CD4-positive, CD25-positive, alpha-beta regulatory T cell (primary cell): Measurements from ENCODE around the gene FRMD4B. TPM values are rescaled to one million over a fixed set of nuclear protein-coding genes. Genes with fewer than 3 reads are reported as not detected.
"Not testable (repeated sequence)": the region's sequence is repeated elsewhere in the genome, so short reads cannot be mapped to it uniquely, and the experiment has no call there.

Experiments used
- ATAC-seq, 2 donors: fragments of 150-1000 bp; cut with Tn5 transposase; one replicate each; pipeline ENCODE4 v1.10.0; 2021; ENCODE audit warnings: low read depth in 2 of 2, moderate number of reproducible peaks in 2 of 2, moderate library complexity in 1 of 2
- DNase-seq, 3 donors: peaks; one replicate each; pipeline versions ENCODE4 v3.0.0 to v3.0.0-alpha.2; 2012 to 2022; ENCODE audit warnings: mixed read lengths in 1 of 3
- H3K27ac ChIP-seq: one replicate; pipeline ENCODE4 v1.7.0; 2013; ENCODE audit warnings: mild to moderate bottlenecking, low read length; ENCODE audit not compliant: insufficient read depth, poor library complexity, severe bottlenecking
- H3K27me3 ChIP-seq: one replicate; pipeline ENCODE4 v1.7.0; 2013; ENCODE audit warnings: low read length; ENCODE audit not compliant: control insufficient read depth, insufficient read depth
- H3K36me3 ChIP-seq: one replicate; pipeline ENCODE4 v1.7.0; 2013; ENCODE audit warnings: mild to moderate bottlenecking, low read length, moderate library complexity; ENCODE audit not compliant: control insufficient read depth, insufficient read depth
- H3K4me1 ChIP-seq: 2 replicates; pipeline ENCODE4 v1.7.0; 2013; ENCODE audit warnings: mild to moderate bottlenecking, low read length; ENCODE audit not compliant: insufficient read depth, control insufficient read depth, poor library complexity, severe bottlenecking
- H3K4me3 ChIP-seq: one replicate; pipeline ENCODE4 v1.7.0; 2013; ENCODE audit warnings: low read depth, mild to moderate bottlenecking, low read length, moderate library complexity
- H3K9me3 ChIP-seq, 2 experiments: 1 replicate in 1 of 2; 2 replicates in 1 of 2; pipeline ENCODE4 v1.7.0; 2013; ENCODE audit warnings: low read length in 2 of 2, mild to moderate bottlenecking in 1 of 2, moderate library complexity in 1 of 2; ENCODE audit not compliant: control insufficient read depth in 2 of 2
- H3K27ac Mint-ChIP-seq, 3 donors: one replicate each; pipeline ENCODE4 v1.8.0; 2020 to 2022; ENCODE audit warnings: mild to moderate bottlenecking in 3 of 3, mixed read lengths in 3 of 3, moderate library complexity in 2 of 3
- H3K27me3 Mint-ChIP-seq: one replicate; pipeline ENCODE4 v1.8.0; 2022; ENCODE audit warnings: mild to moderate bottlenecking, mixed read lengths
- H3K36me3 Mint-ChIP-seq: one replicate; pipeline ENCODE4 v1.8.0; 2020; ENCODE audit warnings: mixed read lengths
- H3K4me1 Mint-ChIP-seq, 4 donors: one replicate each; pipeline ENCODE4 v1.8.0; 2020 to 2022; ENCODE audit warnings: mixed read lengths in 4 of 4, mild to moderate bottlenecking in 1 of 4
- H3K4me3 Mint-ChIP-seq, 4 donors: one replicate each; pipeline ENCODE4 v1.8.0; 2020 to 2022; ENCODE audit warnings: mild to moderate bottlenecking in 4 of 4, mixed read lengths in 4 of 4, moderate library complexity in 3 of 4
- H3K9me3 Mint-ChIP-seq, 7 donors: one replicate each; pipeline ENCODE4 v1.8.0; 2020 to 2022; ENCODE audit warnings: mixed read lengths in 7 of 7, mild to moderate bottlenecking in 3 of 7, moderate library complexity in 2 of 7
- polyA plus RNA-seq, 4 donors: library from polyadenylated mRNA; unstranded; fragments of 300-500 nt; fragmentation: Illumina TruSeq; gene quantifications; one replicate each; pipeline ENCODE4 v1.2.3, GENCODE V29; 2021
- total RNA-seq: library from RNA; stranded (reverse); gene quantifications from one replicate; pipeline ENCODE4 v1.2.3, GENCODE V29; 2022

The FRMD4B gene
- total and polyA plus RNA-seq, 5 donors from 2014 or later, result 8.6 to 54.7 (median 9.8) TPM

GRCh38 chr3:69260843-69261405, 125.0 kb downstream of the FRMD4B start:
- not testable (repeated sequence) for H3K9me3 ChIP-seq, H3K36me3 ChIP-seq, ATAC-seq, DNase-seq, H3K27me3 Mint-ChIP-seq, H3K4me1 Mint-ChIP-seq, H3K4me1 ChIP-seq, H3K36me3 Mint-ChIP-seq, H3K27ac ChIP-seq, H3K27me3 ChIP-seq, H3K9me3 Mint-ChIP-seq, H3K4me3 Mint-ChIP-seq, H3K27ac Mint-ChIP-seq, H3K4me3 ChIP-seq

- H3K36me3 ChIP-seq, result no peaks in the 10 kb centered on the region
- H3K4me1 ChIP-seq, result no peaks in the 10 kb centered on the region
- H3K4me3 ChIP-seq, result no peak overlapping the region
- H3K4me1 Mint-ChIP-seq, result no peaks in the 10 kb centered on the region
- no peak overlapping the region for H3K4me3 Mint-ChIP-seq
- peaks cover 8% of the 10 kb centered on the region for H3K27me3 Mint-ChIP-seq
- H3K9me3 ChIP-seq, result no peaks in the 10 kb centered on the region
- DNase-seq, result no peak
- H3K36me3 Mint-ChIP-seq, result no peaks in the 10 kb centered on the region
- no peak overlapping the region for H3K27ac ChIP-seq
- no peak for ATAC-seq
- H3K27ac Mint-ChIP-seq, result no peak overlapping the region
- H3K27me3 ChIP-seq, result no peaks in the 10 kb centered on the region
- H3K9me3 Mint-ChIP-seq, result peaks cover 0 to 2% (median 0%) of the 10 kb centered on the region in 7 donors
Measured at GRCh38 chr3:69260216-69260787, 125.6 kb downstream of the FRMD4B start.

GRCh38 chr3:69259125-69259524, 126.8 kb downstream of the FRMD4B start:
- no peaks in the 10 kb centered on the region for H3K4me1 ChIP-seq
- Mint-ChIP-seq H3K4me1 (no peaks in the 10 kb centered on the region), H3K27ac (no peak overlapping the region), H3K27me3 (peaks cover 9% of the 10 kb centered on the region), H3K4me3 (no peak overlapping the region), H3K9me3 (peaks cover 0 to 2% (median 0%) of the 10 kb centered on the region in 7 donors), H3K36me3 (no peaks in the 10 kb centered on the region)
- no peak overlapping the region for H3K27ac ChIP-seq
- DNase-seq, result no peak
- H3K4me3 ChIP-seq, result no peak overlapping the region
- ATAC-seq, result no peak
- H3K9me3 ChIP-seq, result no peaks in the 10 kb centered on the region
- H3K27me3 ChIP-seq, result no peaks in the 10 kb centered on the region
- H3K36me3 ChIP-seq, result no peaks in the 10 kb centered on the region

- no peaks in the 10 kb centered on the region for H3K27me3 ChIP-seq
- no peaks in the 10 kb centered on the region for H3K9me3 Mint-ChIP-seq
- H3K27me3 Mint-ChIP-seq, result peaks cover 13% of the 10 kb centered on the region
- no peak for DNase-seq
- H3K36me3 ChIP-seq, result no peaks in the 10 kb centered on the region
- ATAC-seq, result no peak
- H3K9me3 ChIP-seq, result no peaks in the 10 kb centered on the region
- no peak overlapping the region for H3K4me3 ChIP-seq
- no peak overlapping the region for H3K27ac ChIP-seq
- H3K36me3 Mint-ChIP-seq, result no peaks in the 10 kb centered on the region
- no peaks in the 10 kb centered on the region for H3K4me1 ChIP-seq
- no peak overlapping the region for H3K4me3 Mint-ChIP-seq
- no peak overlapping the region for H3K27ac Mint-ChIP-seq
- no peaks in the 10 kb centered on the region for H3K4me1 Mint-ChIP-seq
Measured at GRCh38 chr3:69255928-69256327, 130.0 kb downstream of the FRMD4B start.

- H3K4me1 ChIP-seq, result no peaks in the 10 kb centered on the region
- H3K36me3 ChIP-seq, result no peaks in the 10 kb centered on the region
- H3K9me3 Mint-ChIP-seq, result no peaks in the 10 kb centered on the region
- no peak overlapping the region for H3K4me3 ChIP-seq
- H3K27me3 ChIP-seq, result no peaks in the 10 kb centered on the region
- H3K9me3 ChIP-seq, result no peaks in the 10 kb centered on the region
- H3K27ac Mint-ChIP-seq, result no peak overlapping the region
- no peak for ATAC-seq
- no peak overlapping the region for H3K4me3 Mint-ChIP-seq
- H3K27me3 Mint-ChIP-seq, result peaks cover 14% of the 10 kb centered on the region
- H3K36me3 Mint-ChIP-seq, result no peaks in the 10 kb centered on the region
- DNase-seq, result no peak
- no peak overlapping the region for H3K27ac ChIP-seq
- peaks cover 1 to 7% (median 3%) of the 10 kb centered on the region in 4 donors for H3K4me1 Mint-ChIP-seq
Measured at GRCh38 chr3:69254351-69254750, 131.5 kb downstream of the FRMD4B start.

GRCh38 chr3:69252631-69253030, 133.3 kb downstream of the FRMD4B start:
- H3K27ac ChIP-seq, result no peak overlapping the region
- ATAC-seq (no peak), DNase-seq (no peak)
- no peaks in the 10 kb centered on the region for H3K9me3 ChIP-seq
- Mint-ChIP-seq H3K27me3 (peaks cover 18% of the 10 kb centered on the region), H3K4me1 (peaks cover 5 to 12% (median 8%) of the 10 kb centered on the region in 4 donors), H3K4me3 (no peak overlapping the region), H3K36me3 (no peaks in the 10 kb centered on the region), H3K27ac (peak overlapping the region in 1 of 3 donors; percentile 54), H3K9me3 (no peaks in the 10 kb centered on the region)
- H3K27me3 ChIP-seq, result no peaks in the 10 kb centered on the region
- H3K36me3 ChIP-seq, result no peaks in the 10 kb centered on the region
- no peak overlapping the region for H3K4me3 ChIP-seq
- no peaks in the 10 kb centered on the region for H3K4me1 ChIP-seq

GRCh38 chr3:69252141-69252540, 133.7 kb downstream of the FRMD4B start:
- Histone ChIP-seq H3K27ac (no peak overlapping the region), H3K27me3 (no peaks in the 10 kb centered on the region), H3K4me1 (no peaks in the 10 kb centered on the region), H3K36me3 (no peaks in the 10 kb centered on the region), H3K9me3 (no peaks in the 10 kb centered on the region), H3K4me3 (no peak overlapping the region)
- no peaks in the 10 kb centered on the region for H3K9me3 Mint-ChIP-seq
- H3K4me1 Mint-ChIP-seq, result peaks cover 5 to 12% (median 8%) of the 10 kb centered on the region in 4 donors
- no peak overlapping the region for H3K4me3 Mint-ChIP-seq
- H3K36me3 Mint-ChIP-seq, result no peaks in the 10 kb centered on the region
- peaks cover 18% of the 10 kb centered on the region for H3K27me3 Mint-ChIP-seq
- H3K27ac Mint-ChIP-seq, result peak overlapping the region in 1 of 3 donors; percentile 54
- DNase-seq, result no peak
- ATAC-seq, result no peak
